Sigmoid colon (tissue), 7 donors: ENCODE results near the gene DNAH10. TPM values are rescaled to one million over a fixed set of nuclear protein-coding genes. Genes with fewer than 3 reads are reported as not detected.
A peak's percentile ranks its signal among the peaks of the same experiment; 100 is the strongest.

Experiments
- DNase-seq: peaks from one replicate; pipeline ENCODE4 v3.0.0-alpha.2; 2019
- H3K27ac ChIP-seq, 4 donors: fragments of 200-600 bp; sonication (generic); one replicate each; pipeline ENCODE4 v1.5.1; 2016 to 2019; ENCODE audit warnings: mild to moderate bottlenecking in 1 of 4
- H3K27me3 ChIP-seq, 3 donors: fragments of 200-600 bp; sonication (generic); one replicate each; pipeline ENCODE4 v1.5.1; 2019; ENCODE audit warnings: mild to moderate bottlenecking in 1 of 3
- H3K36me3 ChIP-seq, 4 donors: fragments of 200-600 bp; sonication (generic); one replicate each; pipeline ENCODE4 v1.5.1; 2016 to 2019
- H3K4me1 ChIP-seq, 4 donors: fragments of 200-600 bp; sonication (generic); one replicate each; pipeline ENCODE4 v1.5.1; 2017 to 2019
- H3K4me3 ChIP-seq, 4 donors: fragments of 200-600 bp; sonication (generic); one replicate each; pipeline ENCODE4 v1.5.1; 2017 to 2019; ENCODE audit warnings: mild to moderate bottlenecking in 2 of 4, moderate library complexity in 1 of 4
- H3K9me3 ChIP-seq, 4 donors: fragments of 200-600 bp in 3 of 4; sonication (generic) in 3 of 4; one replicate each; pipeline versions ENCODE4 v1.5.1 to v1.6.1; 2013 to 2019
- EP300 ChIP-seq, 4 donors: sonication (generic); formaldehyde crosslinking; IDR thresholded peaks; one replicate each; pipeline ENCODE4 v1.6.1; 2017; ENCODE audit warnings: antibody characterized with exemption in 4 of 4
- POLR2A ChIP-seq, 2 donors: fragments of 450-650 bp; IDR thresholded peaks; one replicate each; pipeline ENCODE4 v1.6.1; 2016; ENCODE audit warnings: antibody characterized with exemption in 2 of 2, mild to moderate bottlenecking in 2 of 2, moderate library complexity in 2 of 2
- POLR2AphosphoS5 ChIP-seq, 4 donors: sonication (generic); formaldehyde crosslinking; IDR thresholded peaks; one replicate each; pipeline ENCODE4 v1.6.1; 2017; ENCODE audit warnings: antibody characterized with exemption in 4 of 4
- WGBS, 2 donors: extraction: QIAGEN DNeasy Blood & Tissue Kit; methylation state at CpG; one replicate each; pipeline ENCODE4 v1.1.7; 2013; 5-methylcytosine and 5-hydroxymethylcytosine counted together
- intact Hi-C: fragments of 100-400 bp; cut with DNase I; formaldehyde crosslinking; loops from one replicate; pipeline ENCODE4 v1.15.1; 2023
- polyA plus RNA-seq, 3 donors: library from polyadenylated mRNA; stranded (reverse); fragments of 200-250 nt; gene quantifications; one replicate each; pipeline ENCODE4 v1.2.3, GENCODE V29; 2013
- total RNA-seq, 4 donors: library from RNA; depleted of rRNA; stranded (reverse); fragments of >200 nt; gene quantifications; one replicate each; pipeline ENCODE4 v1.1.0, GENCODE V29; 2016
- TF ChIP-seq, protein P1 (sequence below), 4 experiments: fragments of 450-650 bp in 3 of 4; fragments of 200-600 bp in 1 of 4; IDR thresholded peaks; one replicate each; pipeline ENCODE4 v1.5.1; 2016 to 2019; ENCODE audit warnings: antibody characterized with exemption in 4 of 4, mild to moderate bottlenecking in 3 of 4, moderate library complexity in 2 of 4
- donor health status: healthy with polysubstance abuse.
- donor health status: Bipolar disorder and iron deficiency.
- donor health status: healthy.

Gene DNAH10
- total and polyA plus RNA-seq, 7 donors = under 0.01 to 0.29 (median 0.16) TPM; not detected in 4

DNA sequence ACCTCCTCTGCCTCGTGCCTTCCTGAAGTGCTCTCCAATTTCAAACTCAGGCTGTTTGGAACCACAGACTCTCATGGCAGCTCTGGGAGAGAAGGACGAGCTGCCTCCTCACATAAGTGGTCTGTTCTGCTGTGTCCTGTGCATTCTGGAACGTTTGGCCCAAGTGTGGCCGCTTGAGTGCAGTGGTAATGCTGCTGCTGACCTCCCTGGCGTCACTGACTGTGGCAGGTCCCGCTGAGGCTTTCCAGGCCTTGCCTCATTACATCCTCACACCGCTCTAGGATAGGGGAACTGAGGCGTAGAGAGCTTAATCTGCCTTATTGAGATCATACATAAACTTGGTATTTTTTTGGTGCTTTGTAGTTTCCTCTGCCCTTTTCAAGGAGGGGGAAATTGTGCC, 196.4 kb downstream of the DNAH10 start:
- intact Hi-C loops = no loop called here
- no peak for TF ChIP-seq POLR2A (IDR thresholded peaks at IDR 0.05)
- TF ChIP-seq POLR2AphosphoS5 (IDR thresholded peaks at IDR 0.05) = peak in 2 of 4 donors; percentile 13 to 67
- TF ChIP-seq, protein P1, sequence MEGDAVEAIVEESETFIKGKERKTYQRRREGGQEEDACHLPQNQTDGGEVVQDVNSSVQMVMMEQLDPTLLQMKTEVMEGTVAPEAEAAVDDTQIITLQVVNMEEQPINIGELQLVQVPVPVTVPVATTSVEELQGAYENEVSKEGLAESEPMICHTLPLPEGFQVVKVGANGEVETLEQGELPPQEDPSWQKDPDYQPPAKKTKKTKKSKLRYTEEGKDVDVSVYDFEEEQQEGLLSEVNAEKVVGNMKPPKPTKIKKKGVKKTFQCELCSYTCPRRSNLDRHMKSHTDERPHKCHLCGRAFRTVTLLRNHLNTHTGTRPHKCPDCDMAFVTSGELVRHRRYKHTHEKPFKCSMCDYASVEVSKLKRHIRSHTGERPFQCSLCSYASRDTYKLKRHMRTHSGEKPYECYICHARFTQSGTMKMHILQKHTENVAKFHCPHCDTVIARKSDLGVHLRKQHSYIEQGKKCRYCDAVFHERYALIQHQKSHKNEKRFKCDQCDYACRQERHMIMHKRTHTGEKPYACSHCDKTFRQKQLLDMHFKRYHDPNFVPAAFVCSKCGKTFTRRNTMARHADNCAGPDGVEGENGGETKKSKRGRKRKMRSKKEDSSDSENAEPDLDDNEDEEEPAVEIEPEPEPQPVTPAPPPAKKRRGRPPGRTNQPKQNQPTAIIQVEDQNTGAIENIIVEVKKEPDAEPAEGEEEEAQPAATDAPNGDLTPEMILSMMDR (IDR thresholded peaks at IDR 0.05) = no peak
- no peak for DNase-seq
- Histone ChIP-seq H3K36me3 (no peaks in the 10 kb centered on the region), H3K4me1 (no peaks in the 10 kb centered on the region), H3K4me3 (no peak overlapping the region), H3K27me3 (no peaks in the 10 kb centered on the region), H3K27ac (peak overlapping the region in 2 of 4 donors; percentile 33 to 57), H3K9me3 (no peaks in the 10 kb centered on the region)
- 88 to 92% methylated on average over 8 of the region's 8 CpGs for WGBS, 2 donors

DNA sequence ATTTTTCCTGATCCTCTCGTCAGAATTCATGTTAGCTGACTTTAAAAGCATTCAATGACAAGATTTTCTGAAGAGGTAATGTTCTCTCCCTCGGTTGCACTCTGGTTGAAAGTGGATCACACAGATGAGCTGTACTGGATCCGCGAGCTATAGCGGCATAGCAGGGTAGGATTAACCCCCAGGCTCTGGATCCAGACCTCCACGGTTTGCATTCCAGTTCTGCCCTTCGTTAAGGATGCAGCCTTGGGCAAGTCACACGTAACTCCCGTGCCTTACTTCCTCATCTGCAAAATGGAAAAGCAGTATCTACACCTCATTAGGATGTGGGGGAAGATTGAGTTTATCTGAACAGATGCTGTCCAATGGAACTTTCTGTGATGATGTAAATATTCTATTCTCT, 196.8 kb downstream of the DNAH10 start:
- no peaks in the 10 kb centered on the region for H3K36me3 ChIP-seq
- TF ChIP-seq, protein P1 (IDR thresholded peaks at IDR 0.05) = no peak
- TF ChIP-seq POLR2A (IDR thresholded peaks at IDR 0.05) (no peak), POLR2AphosphoS5 (IDR thresholded peaks at IDR 0.05) (no peak), EP300 (IDR thresholded peaks at IDR 0.05) (no peak)
- no peaks in the 10 kb centered on the region for H3K9me3 ChIP-seq
- no peaks in the 10 kb centered on the region for H3K27me3 ChIP-seq
- intact Hi-C loops = no loop called here
- H3K27ac ChIP-seq = peak overlapping the region in 2 of 4 donors; percentile 33 to 57
- no peak overlapping the region for H3K4me3 ChIP-seq
- H3K4me1 ChIP-seq = no peaks in the 10 kb centered on the region
- DNase-seq = no peak
- WGBS, 2 donors = 90 to 91% methylated on average over 9 of the region's 9 CpGs

DNA sequence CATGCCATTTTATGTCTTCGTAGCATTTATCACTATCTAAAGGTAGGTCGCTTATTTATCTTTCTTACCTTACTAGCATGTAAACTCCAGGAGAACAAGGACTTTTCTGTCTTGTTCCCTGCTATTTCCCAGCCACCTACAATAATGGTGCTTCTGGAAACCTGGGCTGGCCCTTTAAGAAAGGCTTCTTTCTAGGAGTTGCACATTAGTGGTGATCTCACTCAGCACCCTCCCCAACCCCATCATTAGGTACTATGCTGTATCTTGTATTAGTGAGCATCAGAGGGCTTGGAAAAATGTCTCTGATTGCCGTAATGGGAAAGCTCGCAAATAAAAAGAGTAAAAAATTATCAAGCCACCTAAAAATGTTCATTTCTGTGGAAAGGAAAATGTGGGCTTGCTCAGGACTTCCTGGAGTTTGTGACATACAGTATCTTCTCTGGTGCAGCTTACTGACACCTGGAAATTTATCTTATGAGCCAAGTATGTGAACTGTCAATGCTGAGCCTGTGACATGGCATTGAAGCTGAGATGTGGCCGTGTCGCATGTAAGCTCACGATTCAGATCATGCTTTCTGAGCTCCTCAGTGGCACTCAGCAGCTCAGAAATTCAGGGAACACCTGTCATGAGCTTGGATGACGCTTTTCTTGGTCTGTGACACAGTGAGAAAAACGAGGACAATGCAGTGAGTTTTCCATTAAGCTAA, 198.1 kb downstream of the DNAH10 start:
- Histone ChIP-seq H3K36me3 (no peaks in the 10 kb centered on the region), H3K4me1 (no peaks in the 10 kb centered on the region), H3K4me3 (no peak overlapping the region), H3K27me3 (no peaks in the 10 kb centered on the region), H3K9me3 (no peaks in the 10 kb centered on the region), H3K27ac (no peak overlapping the region)
- no peak for DNase-seq
- intact Hi-C loops = no loop called here
- TF ChIP-seq POLR2AphosphoS5 (IDR thresholded peaks at IDR 0.05) = no peak
- WGBS, 2 donors = 82 to 91% methylated on average over 9 of the region's 9 CpGs

GRCh38 chr12:123960856-123961255, 198.8 kb downstream of the DNAH10 start:
- no peak for DNase-seq
- intact Hi-C loops = no loop called here
- Histone ChIP-seq H3K4me1 (no peaks in the 10 kb centered on the region), H3K27ac (no peak overlapping the region), H3K4me3 (no peak overlapping the region), H3K27me3 (no peaks in the 10 kb centered on the region), H3K36me3 (no peaks in the 10 kb centered on the region), H3K9me3 (no peaks in the 10 kb centered on the region)
- no peak for TF ChIP-seq POLR2A (IDR thresholded peaks at IDR 0.05)
- TF ChIP-seq, protein P1 (IDR thresholded peaks at IDR 0.05) = no peak
- no peak for TF ChIP-seq EP300 (IDR thresholded peaks at IDR 0.05)
- TF ChIP-seq POLR2AphosphoS5 (IDR thresholded peaks at IDR 0.05) = no peak
- WGBS, 2 donors = 60 to 81% methylated on average over 4 of the region's 4 CpGs

DNA sequence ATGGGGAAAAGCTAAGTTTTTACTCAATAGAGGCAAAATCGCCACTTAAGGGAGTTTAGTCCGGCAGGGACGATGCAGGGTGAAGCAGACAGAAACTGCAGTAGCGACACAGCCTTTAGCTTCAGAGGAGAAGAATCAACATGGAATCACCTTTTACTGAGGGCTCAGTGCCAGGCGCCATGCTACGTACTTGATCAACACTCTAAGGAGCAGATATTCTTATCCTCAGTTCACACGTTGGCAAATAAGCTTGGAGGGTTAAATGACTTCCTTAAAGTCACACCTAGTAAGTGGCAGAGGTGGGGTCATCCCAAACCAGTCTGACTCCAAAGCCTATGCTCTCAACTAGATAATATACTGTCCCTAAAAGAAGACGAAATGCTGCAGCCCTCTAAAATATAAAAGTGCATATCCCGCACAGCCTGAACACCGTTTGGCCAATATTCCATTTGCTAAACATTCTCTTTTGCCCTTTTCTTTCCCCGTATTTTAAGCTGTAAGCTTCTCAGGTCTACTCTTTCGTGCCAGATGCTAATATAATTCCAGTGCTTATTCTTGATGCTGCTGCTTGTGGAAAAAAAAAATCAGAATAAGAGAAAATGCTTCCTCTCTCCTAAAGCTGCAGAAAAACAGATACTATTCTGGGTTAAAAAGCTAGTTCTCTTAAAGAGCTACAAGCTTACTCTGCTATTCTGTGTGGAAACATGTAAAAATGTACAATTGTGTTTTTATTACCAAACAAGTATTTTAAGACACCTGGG, 199.7 kb downstream of the DNAH10 start:
- DNase-seq = no peak

More for the DNA sequence above, 199.7 kb downstream of the DNAH10 start:
- Histone ChIP-seq H3K4me1 (no peaks in the 10 kb centered on the region), H3K27me3 (no peaks in the 10 kb centered on the region), H3K36me3 (no peaks in the 10 kb centered on the region), H3K9me3 (no peaks in the 10 kb centered on the region), H3K27ac (no peak overlapping the region), H3K4me3 (no peak overlapping the region)
- TF ChIP-seq, protein P1 (IDR thresholded peaks at IDR 0.05) = no peak
- TF ChIP-seq POLR2A (IDR thresholded peaks at IDR 0.05) = no peak
- no peak for TF ChIP-seq EP300 (IDR thresholded peaks at IDR 0.05)
- TF ChIP-seq POLR2AphosphoS5 (IDR thresholded peaks at IDR 0.05) = no peak
- 31 to 73% methylated on average over 12 of the region's 12 CpGs for WGBS, 2 donors
- intact Hi-C loops = no loop called here
